Duodenal mucosa (tissue), 2 donors: Measurements from ENCODE around the gene EDIL3.

Experiments
- H3K27ac ChIP-seq: one replicate; pipeline ENCODE4 v1.7.0; 2013; ENCODE audit warnings: low read depth, low read length
- H3K27me3 ChIP-seq, 2 donors: one replicate each; pipeline ENCODE4 v1.7.0; 2013; ENCODE audit warnings: low read length in 2 of 2, control low read depth in 1 of 2; ENCODE audit not compliant: insufficient read depth in 2 of 2, control insufficient read depth in 1 of 2
- H3K36me3 ChIP-seq, 2 donors: one replicate each; pipeline ENCODE4 v1.7.0; 2013; ENCODE audit warnings: low read length in 2 of 2, control low read depth in 1 of 2; ENCODE audit not compliant: insufficient read depth in 2 of 2, control insufficient read depth in 1 of 2
- H3K4me1 ChIP-seq, 2 donors: one replicate each; pipeline ENCODE4 v1.7.0; 2013; ENCODE audit warnings: low read length in 2 of 2, control low read depth in 1 of 2; ENCODE audit not compliant: insufficient read depth in 2 of 2, control insufficient read depth in 1 of 2
- H3K4me3 ChIP-seq, 2 donors: one replicate each; pipeline ENCODE4 v1.7.0; 2013; ENCODE audit warnings: low read length in 2 of 2, low read depth in 1 of 2
- H3K9ac ChIP-seq, 2 donors: one replicate each; pipeline ENCODE4 v1.7.0; 2013; ENCODE audit warnings: low read length in 2 of 2, low read depth in 1 of 2
- H3K9me3 ChIP-seq, 2 donors: one replicate each; pipeline ENCODE4 v1.7.0; 2013; ENCODE audit warnings: low read length in 2 of 2, control low read depth in 1 of 2; ENCODE audit not compliant: control insufficient read depth in 1 of 2

The EDIL3 gene

GRCh38 chr5:83913593-83913992 is 471.1 kb downstream of the EDIL3 start:
- Histone ChIP-seq H3K4me1 (peaks cover 8 to 10% of the 10 kb centered on the region in 2 donors), H3K27me3 (no peaks in the 10 kb centered on the region), H3K36me3 (no peaks in the 10 kb centered on the region), H3K9ac (no peak overlapping the region), H3K27ac (no peak overlapping the region), H3K4me3 (no peak overlapping the region), H3K9me3 (no peaks in the 10 kb centered on the region)

GRCh38 chr5:83911367-83911919 is 473.2 kb downstream of the EDIL3 start:
- Histone ChIP-seq H3K27me3 (no peaks in the 10 kb centered on the region), H3K9me3 (no peaks in the 10 kb centered on the region), H3K36me3 (no peaks in the 10 kb centered on the region), H3K9ac (no peak overlapping the region), H3K27ac (no peak overlapping the region), H3K4me3 (no peak overlapping the region), H3K4me1 (no peaks in the 10 kb centered on the region)

GRCh38 chr5:83900306-83900705 is 484.4 kb downstream of the EDIL3 start:
- Histone ChIP-seq H3K4me1 (no peaks in the 10 kb centered on the region), H3K9me3 (no peaks in the 10 kb centered on the region), H3K4me3 (no peak overlapping the region), H3K27me3 (no peaks in the 10 kb centered on the region), H3K27ac (no peak overlapping the region), H3K9ac (no peak overlapping the region), H3K36me3 (no peaks in the 10 kb centered on the region)

GRCh38 chr5:83899326-83899970 is 485.2 kb downstream of the EDIL3 start:
- Histone ChIP-seq H3K36me3 (no peaks in the 10 kb centered on the region), H3K27me3 (no peaks in the 10 kb centered on the region), H3K4me1 (no peaks in the 10 kb centered on the region), H3K9me3 (no peaks in the 10 kb centered on the region), H3K27ac (no peak overlapping the region), H3K4me3 (no peak overlapping the region), H3K9ac (no peak overlapping the region)

- no peak overlapping the region for H3K9ac ChIP-seq
- H3K4me1 ChIP-seq: no peaks in the 10 kb centered on the region
- no peaks in the 10 kb centered on the region for H3K36me3 ChIP-seq
- H3K9me3 ChIP-seq: no peaks in the 10 kb centered on the region
- H3K27me3 ChIP-seq: no peaks in the 10 kb centered on the region
- no peak overlapping the region for H3K4me3 ChIP-seq
- H3K27ac ChIP-seq: no peak overlapping the region
These were observed 488.8 kb downstream of the EDIL3 start for GRCh38 chr5:83895860-83896259.

- Histone ChIP-seq H3K27me3 (no peaks in the 10 kb centered on the region), H3K9me3 (no peaks in the 10 kb centered on the region), H3K27ac (no peak overlapping the region), H3K9ac (no peak overlapping the region), H3K4me1 (no peaks in the 10 kb centered on the region), H3K4me3 (no peak overlapping the region), H3K36me3 (no peaks in the 10 kb centered on the region)
These were observed 493.4 kb downstream of the EDIL3 start for GRCh38 chr5:83891261-83891660.
